Measurements from ENCODE around the gene SCAANT1.
A peak's percentile ranks its signal among the peaks of the same experiment; 100 is the strongest.

Gene SCAANT1

DNA sequence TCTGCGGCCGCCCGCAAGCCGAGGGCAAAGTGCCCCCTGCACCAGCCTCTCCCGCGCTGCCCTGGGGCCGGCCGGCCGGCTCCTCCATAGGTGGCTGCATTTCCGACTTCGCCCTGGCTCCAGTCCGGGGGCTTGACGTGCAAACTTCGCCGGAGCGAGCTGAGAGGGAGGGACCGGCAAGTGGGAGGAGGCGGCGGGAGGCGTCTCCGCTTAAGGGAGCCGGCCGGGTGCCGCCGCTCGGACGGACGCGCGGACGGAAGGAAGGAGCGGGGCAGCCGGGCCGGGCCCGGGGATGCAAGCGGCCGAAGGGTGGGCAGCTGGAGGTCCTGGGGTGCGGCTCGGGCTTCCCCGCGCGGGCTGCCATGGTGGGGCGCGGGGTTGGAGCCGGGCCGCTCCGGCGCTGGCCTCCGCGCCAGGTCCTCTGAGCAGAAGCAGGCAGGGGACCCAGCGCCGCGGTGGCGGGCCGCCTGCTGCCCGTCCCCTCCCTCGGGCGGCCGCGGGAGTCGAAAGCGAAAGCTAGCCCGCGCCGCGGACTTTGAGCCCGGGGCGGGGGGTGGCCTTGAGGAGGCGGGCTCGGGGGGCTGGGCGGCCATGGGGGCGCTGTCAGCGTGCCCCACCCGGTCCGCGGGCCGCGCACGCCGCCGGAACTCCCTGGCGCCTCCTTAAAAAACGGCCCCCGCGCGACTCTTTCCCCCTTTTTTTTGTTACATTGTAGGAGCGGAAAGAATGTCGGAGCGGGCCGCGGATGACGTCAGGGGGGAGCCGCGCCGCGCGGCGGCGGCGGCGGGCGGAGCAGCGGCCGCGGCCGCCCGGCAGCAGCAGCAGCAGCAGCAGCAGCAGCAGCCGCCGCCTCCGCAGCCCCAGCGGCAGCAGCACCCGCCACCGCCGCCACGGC, at the start of gene SCAANT1:
Gene SCAANT1 (minus strand): TSS at position 511 of the 895 bp plus-strand sequence.
- DNase-seq (ENCODE audit: low read depth in 2 of 3, low spot score in 2 of 3): peak; percentile 47 to 66 (median 50)

DNA sequence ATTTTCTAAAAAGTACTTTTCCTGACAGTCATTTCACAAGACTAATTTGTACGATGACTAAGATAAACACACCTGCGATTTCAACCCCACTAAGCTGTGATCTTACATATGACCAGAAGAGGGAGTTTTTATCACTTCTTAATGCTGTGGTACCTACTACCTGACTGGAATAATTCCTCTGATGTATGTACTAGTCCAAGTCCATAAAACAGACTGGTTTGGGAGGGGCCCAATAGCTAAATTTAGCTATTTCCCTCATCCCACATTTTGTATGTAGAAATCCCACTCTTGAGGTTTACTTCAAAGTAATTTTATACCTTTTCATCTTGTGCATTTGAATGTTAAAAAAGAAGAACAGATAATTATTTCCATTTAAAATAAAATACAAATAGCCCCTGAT, 49.7 kb upstream of the SCAANT1 start:
- DNase-seq (ENCODE audit: low read depth in 2 of 3, low spot score in 2 of 3): no peak

DNA sequence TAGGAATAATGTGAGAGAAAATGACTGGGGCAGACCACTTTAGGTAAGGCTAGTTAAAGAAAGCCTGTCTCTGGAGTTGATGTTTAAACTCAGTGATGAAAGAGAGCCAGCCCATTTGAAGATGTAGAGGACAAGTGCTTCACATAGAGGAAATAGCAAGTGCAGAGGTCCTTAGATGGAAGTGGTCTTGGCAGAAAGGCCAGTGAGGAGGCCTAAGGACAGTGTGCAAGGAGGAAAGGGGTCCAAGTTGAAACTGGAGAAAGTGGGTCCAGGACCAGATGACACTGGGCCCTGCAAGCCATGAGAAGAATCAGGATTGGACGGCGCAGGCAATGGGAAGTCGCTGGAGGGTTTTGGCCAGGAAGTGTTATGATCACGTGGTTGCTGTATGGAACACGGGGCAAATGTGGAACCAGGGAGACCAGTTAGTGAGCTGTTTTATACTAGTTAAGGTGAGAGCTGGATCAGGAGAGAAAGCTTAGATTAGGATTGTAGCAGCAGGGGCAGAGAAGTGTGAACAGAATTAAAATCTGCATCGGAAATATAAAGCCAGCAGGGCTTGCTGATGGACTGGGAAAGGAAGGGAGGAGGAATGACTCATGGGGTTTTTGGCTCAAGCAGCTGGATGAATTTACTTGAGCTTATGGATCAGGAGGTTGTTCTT, 48.0 kb upstream of the SCAANT1 start:
- DNase-seq (ENCODE audit: low read depth in 2 of 3, low spot score in 2 of 3): no peak

DNA sequence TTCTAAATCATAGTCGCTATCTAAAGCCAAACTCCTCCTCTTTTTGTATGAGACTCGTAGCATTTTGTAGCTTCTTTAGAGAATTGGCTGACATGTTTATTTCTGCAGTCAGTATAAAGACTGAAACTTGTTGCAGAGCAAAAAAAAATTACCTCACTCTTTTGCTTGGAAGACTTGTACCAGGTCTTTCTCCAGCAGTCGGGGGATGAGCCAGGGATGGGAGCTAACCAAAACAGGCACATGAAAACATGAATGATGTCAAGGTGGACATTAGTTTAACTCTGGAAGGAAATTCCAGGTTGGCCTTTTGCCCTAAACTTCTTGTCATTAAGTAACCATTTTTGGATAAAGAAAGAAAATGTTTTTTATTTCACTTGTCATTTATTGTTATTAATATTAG, 47.0 kb upstream of the SCAANT1 start:
- no peak for DNase-seq (ENCODE audit: low read depth in 2 of 3, low spot score in 2 of 3)

DNA sequence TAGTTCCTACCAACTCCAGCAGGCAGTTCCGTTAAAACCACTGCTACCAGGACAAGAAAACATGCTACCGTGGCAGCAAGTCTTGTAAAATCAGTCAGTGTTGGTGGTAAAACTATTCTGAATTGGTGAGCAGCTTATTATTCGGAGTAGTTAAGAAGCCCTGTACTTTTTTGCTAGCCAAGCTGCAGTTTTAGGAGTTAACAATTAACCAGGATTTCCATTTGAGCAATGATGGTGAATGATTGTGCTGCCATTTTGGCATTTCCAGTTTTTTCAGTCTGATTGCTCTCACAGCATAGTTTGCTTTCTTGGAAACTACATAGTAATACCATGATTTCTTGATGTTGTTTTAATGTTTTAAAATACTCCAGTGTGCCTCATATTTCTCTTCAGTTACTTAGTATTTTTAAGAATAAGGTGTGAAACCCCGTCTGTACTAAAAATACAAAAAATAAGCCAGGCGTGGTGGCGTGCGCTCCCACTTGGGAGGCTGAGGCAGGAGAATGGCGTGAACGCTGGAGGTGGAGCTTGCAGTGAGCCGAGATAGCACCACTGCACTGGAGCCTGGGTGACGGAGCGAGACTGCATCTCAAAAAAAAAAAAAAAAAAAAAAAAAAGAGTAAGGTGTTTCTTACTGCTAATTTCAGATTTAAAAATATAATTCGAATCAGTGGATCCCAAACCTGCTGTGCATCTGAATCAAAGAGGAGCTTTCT, 43.8 kb upstream of the SCAANT1 start:
- DNase-seq (ENCODE audit: low read depth in 2 of 3, low spot score in 2 of 3): no peak

DNA sequence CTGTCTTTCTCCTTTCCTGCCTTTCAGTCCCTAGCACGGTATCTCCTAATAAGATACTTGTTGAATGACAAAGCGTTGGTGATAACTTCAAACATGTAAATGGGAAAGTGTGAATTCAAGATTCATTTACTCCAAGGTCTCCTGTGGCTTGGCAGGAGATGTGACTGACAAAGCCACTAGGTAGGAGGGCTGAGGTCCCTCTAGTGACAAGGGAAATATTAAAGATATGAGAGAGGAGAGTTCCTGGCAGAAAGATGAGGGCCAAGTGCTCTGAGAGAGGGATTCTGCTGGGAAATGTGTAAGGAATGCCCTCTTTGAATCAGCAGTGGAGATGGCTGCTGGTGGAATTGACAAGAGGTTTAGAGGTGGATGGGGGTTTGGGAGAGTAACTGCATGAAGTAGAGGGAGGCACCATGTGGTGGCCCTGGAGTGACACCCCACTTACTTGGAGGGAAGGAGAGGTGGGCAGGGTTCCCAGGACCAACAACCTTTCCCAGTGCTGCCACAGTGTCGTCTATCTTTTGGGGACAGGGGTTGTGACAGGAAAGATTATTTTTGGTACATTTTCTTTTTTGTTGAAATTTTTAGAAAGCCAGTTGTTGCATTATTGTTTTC, 43.0 kb upstream of the SCAANT1 start:
- no peak for DNase-seq (ENCODE audit: low read depth in 2 of 3, low spot score in 2 of 3)

DNA sequence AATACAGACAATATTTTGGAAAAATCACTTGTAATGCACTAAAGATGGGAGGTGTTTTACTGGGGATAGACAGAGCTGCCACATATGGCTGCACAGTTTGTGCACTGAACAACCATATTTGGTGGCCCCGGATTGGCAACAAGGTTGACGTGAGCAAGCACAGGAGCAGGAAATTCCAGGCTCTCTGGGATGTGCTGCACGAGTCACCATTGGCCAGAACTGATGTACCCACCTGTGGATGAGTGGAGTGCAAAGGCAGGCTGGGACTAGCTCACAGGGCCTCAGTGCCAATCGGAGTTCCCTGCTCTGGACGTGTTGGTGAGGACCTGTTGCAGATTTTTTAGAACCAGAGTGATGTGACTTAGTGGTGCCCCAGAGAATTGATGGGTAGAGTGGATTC, 42.0 kb upstream of the SCAANT1 start:
- no peak for DNase-seq (ENCODE audit: low read depth in 2 of 3, low spot score in 2 of 3)

DNA sequence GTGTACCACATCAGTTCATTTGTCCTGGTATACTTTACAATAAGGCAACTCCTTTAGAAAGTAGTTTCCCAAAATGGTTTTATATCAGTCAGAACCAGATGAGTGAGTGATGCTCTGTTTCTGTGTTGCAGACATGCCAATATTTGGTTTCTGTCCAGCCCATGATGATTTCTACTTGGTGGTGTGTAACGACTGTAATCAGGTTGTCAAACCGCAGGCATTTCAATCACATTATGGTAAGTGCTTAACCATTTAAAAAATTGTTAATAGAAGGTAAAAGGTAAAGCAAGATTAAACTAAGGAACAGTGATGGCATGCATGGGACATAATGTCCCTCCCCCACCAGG, 40.0 kb upstream of the SCAANT1 start:
- no peak for DNase-seq (ENCODE audit: low read depth in 2 of 3, low spot score in 2 of 3)

DNA sequence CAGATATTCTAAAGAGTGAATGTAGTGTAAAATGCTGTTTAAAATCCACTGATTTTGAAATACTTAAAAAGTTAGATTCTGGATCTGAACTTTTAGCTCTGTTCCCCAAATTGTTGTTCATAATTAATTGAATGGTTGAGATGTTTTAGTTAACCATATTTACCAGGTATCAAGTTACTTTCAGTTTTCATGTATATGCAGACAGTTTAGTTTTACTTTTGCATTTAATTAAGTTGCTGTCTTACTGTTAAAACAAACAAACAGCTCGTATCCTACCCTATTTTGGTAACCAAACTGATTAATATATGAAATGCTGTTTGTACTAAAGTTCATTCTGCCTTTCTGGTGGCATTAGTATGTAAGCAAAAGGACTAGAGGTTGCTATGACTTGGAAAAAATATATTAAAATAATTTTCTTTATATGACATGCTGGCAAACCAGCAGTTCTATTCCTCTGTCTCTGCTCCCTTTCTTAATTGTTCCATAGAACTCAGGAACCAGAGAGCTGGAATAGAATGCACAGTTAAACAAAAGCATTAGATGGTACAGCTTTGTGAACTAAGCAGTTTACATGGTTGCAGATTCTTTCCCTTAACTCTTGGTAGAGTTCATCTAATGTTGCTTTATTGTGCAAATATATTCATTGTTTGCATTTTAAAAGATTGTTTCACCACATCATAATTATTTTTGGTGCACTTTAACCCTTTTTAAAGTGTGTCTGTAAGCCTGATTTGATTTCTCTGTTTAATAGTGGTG, 39.5 kb upstream of the SCAANT1 start:
- DNase-seq (ENCODE audit: low read depth in 2 of 3, low spot score in 2 of 3): no peak

DNA sequence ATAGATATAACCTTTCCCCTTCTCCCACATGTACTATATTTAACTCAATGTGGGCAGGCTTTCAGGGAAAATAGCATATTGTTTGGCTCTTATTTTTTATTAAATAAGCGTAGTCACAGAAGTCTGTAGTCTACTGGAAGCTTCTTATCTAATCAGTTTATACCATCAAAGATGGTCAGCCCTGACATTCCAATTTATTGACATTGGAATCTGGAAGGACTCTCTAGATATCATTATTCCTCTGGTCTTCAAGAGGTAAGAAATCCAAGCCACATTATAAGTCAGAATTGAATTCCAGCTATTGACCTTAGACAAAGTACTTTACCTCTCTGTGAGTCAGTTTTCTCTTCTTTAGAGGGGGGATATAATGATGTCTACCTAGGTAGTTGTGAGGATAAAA, 38.5 kb upstream of the SCAANT1 start:
- no peak for DNase-seq (ENCODE audit: low read depth in 2 of 3, low spot score in 2 of 3)

DNA sequence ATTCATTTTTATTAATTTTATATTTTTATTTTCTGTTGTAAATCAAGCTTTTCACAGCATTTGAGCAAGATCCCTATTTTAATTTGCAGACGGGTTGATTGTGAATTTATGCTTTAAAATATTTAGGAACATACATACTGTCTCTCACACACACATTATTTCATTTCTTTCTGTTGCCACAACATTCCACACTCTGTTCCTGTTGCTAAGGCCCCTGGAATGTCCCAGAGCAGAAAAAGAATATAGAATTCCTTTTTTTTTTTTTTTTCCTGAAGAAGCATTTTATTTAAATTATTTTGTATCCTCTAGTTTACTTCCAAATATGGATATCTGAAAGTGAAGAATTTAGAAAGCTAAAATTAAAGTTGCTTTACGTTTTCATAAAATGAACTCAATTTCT, 36.8 kb upstream of the SCAANT1 start:
- no peak for DNase-seq (ENCODE audit: low read depth in 2 of 3, low spot score in 2 of 3)

DNA sequence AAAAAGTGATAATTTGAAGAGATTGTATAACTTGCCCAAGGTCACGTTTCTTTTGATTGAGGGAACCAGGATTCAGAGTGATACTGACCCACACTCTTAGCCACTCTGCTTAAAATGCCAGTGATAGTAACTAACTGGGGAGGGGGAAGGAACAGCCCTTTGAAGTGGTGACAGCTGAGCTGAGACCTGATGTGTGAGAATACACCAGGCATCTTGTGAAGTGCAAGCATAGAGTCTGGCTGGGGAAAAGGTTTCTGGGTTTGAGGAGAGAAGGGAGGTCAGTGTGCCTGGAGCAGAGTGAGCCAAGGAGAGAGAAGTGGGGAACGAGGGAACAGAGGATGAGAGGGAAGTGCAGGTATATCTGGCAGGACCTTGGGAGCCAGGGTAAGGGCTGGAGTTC, 35.4 kb upstream of the SCAANT1 start:
- DNase-seq (ENCODE audit: low read depth in 2 of 3, low spot score in 2 of 3): no peak

DNA sequence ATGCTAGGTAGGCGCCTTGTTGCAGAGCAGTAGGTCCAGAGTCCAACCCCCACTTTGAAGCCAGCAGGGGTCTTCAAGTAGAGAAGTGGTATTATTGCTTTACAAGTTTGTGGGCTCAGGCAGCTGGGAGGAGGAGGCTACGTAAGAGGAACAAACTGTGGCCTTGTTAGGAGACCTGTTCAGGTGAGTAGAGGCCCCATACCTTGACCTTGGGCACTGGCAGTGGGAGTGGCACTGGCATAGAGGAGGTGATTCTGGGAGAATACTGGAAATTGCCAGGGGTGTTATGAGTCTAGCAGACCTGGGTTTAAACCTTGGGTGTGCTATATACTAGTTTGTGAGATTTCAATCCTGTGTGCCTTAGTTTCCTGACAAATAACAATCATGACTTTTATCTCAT, 34.6 kb upstream of the SCAANT1 start:
- DNase-seq (ENCODE audit: low read depth in 2 of 3, low spot score in 2 of 3): no peak

DNA sequence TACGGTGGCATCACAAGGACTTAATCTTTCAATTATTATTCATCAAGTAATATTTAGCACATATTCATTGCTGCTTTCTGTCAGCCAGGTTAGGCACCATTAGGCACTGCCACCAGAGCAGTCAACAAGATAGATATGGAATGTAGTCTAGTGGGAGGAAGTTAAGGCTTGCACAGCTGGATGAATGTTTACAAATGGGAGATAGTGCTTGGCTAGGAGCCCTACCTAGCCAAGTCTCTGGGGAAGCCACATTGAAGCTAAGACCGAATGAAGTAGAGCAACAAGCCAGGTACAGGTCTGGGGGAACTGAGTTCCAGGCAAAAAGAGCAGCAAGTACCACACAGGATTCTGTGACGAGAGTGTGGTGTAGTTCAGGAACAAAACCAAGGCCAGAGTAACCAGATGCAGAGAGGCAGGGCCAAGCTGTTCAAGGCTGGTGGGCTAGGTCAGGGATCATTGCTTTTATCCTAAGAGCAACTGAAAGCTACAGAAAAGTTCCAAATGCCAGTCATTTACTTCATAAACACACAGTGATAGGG, 33.4 kb upstream of the SCAANT1 start:
- no peak for DNase-seq (ENCODE audit: low read depth in 2 of 3, low spot score in 2 of 3)

DNA sequence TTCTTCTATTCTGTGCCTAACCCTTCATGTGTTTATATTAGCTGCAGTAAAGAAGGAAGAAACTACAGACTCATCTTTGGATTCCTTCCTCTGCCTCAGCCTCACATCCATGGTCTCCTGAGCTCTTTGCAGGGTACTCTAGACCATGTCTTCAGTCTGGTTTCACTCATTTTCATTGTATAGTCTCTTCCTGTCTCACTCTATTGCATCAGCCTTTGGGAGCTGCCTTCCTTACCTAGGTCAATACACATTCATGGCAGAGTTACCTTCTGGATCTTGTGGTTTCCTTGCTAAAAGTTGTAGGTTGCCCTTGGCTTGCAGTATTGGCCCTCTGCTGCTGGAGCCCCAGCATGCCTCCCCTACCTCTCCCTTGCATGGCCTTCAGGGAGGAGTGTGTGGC, 31.5 kb upstream of the SCAANT1 start:
- no peak for DNase-seq (ENCODE audit: low read depth in 2 of 3, low spot score in 2 of 3)

DNA sequence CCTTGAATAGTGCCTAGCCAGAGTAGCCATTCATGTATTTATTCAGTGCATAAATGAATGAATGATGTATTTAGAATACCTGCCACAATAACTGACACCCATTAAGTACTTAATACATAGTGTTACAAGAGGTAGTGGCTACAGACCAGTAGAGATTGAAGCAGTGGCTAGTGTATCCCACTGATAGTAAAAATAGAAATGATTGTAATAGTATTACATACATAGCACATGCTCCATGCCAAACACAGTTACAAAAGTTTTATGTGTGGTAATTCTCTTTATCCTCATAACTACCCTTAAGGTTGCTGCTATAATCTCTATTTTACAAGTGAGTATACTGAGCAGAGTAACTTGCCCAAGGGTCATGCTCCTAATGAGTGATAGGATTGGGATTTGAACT, 30.3 kb upstream of the SCAANT1 start:
- DNase-seq (ENCODE audit: low read depth in 2 of 3, low spot score in 2 of 3): no peak

DNA sequence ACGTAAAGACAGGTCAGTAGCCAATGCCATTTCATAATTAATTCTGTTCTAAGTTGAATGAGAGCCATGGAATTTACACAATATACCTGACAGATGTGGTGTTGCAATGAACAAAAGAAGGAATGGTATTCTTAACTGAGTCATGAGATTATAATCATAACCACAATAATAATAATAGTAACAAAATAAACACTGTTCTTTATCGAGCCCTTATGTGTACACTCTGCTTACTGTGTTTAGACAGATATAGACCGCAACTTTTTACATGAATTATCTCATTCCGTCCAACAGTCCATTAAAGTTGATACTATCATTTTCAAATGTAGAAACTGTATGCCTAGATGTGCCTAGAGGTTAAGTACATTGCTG, 28.2 kb upstream of the SCAANT1 start:
- no peak for DNase-seq (ENCODE audit: low read depth in 2 of 3, low spot score in 2 of 3)

DNA sequence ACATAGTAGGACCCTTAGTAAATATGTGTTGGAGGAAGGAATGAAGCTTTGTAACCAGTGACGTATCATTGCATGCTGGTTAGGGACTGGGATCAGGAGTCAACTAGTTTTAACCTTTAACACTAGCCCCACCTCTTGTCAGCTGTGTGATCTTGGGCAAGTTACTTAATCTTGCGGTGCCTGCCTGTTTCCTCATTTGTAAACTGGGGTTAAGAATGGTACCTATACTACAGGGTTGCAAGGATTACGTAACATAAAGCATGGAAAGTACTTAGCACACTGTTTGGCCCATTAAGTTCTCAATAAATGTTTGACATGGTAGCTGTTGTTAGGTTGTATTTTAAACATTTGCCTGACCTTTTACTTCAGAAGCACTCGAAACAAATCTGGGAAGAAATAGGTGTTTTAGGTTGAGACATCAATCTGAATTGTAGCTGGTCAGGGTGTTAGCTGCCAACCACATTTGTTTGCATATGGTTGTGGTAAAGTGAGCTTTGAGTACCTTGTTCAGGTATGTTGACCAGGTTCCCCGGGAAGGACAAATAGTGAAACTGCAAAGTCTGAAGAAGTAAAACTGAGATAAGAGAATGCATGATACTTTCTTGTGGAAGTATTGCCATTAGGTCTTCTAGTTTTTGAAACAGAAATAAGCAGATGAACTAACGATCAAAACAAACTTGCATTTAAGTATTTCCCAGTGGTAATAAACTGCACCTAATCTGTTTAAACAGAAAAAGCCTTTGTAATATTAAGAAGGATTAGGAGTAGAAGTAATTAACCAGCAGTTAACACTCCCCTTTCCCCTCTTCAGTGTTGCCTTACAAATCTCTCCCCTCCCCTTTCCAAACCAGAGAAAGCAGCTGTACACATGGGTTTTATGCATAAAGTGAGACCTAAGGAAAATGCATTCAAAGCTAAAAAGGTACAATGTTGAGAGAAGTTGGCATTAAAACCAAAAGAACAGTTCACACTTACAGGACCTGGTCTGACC, 25.8 kb upstream of the SCAANT1 start:
- DNase-seq (ENCODE audit: low read depth in 2 of 3, low spot score in 2 of 3): no peak

DNA sequence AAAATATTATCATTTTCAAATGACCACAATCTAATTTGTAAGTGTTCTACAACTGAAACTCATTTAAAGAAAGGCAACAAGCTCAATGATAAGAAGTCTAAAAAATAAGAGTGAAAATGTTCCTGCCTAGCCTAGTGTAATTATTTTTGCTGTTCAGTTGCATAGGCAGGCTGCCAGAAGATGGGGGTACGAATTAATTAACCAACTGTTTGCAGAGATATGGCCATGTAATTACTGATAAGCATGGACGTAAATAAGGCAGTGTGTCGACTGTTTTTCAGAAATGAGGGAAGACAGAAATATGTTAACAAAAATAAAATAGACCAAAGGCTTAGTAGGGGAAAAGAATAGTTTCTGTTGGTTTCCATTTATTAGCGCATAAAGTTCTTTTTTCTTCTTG, 24.7 kb upstream of the SCAANT1 start:
- no peak for DNase-seq (ENCODE audit: low read depth in 2 of 3, low spot score in 2 of 3)
